ENCODE measurements around the gene CGREF1.

CGREF1 gene

DNA sequence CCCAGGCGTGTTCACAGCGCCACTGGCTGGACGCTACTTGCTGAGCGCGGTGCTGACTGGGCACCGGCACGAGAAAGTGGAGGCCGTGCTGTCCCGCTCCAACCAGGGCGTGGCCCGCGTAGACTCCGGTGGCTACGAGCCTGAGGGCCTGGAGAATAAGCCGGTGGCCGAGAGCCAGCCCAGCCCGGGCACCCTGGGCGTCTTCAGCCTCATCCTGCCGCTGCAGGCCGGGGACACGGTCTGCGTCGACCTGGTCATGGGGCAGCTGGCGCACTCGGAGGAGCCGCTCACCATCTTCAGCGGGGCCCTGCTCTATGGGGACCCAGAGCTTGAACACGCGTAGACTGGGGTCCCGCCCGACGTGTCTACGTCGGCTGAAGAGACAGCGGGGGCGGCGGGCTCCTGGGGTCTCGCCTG is 33.2 kb downstream of the CGREF1 start (continued):
- TF ChIP-seq ZNF558 (tag by site-specific recombination; IDR thresholded peaks at IDR 0.05) = no peak
- 0 out of 2 replicates have a peak, but pooled peaks have one; percentile 27 for TF ChIP-seq ZNF501 (tag by site-specific recombination; IDR thresholded peaks at IDR 0.05)
- TF ChIP-seq ZNF114 (tag by site-specific recombination; IDR thresholded peaks at IDR 0.05) = no peak
- no peak for TF ChIP-seq ZNF645 (tag by site-specific recombination; IDR thresholded peaks at IDR 0.05)
- TF ChIP-seq CTCF (tag by site-specific recombination; IDR thresholded peaks at IDR 0.05) = peak; percentile 91
- no peak for TF ChIP-seq ZNF24 (tag by site-specific recombination; IDR thresholded peaks at IDR 0.05)
- TF ChIP-seq, protein P1, sequence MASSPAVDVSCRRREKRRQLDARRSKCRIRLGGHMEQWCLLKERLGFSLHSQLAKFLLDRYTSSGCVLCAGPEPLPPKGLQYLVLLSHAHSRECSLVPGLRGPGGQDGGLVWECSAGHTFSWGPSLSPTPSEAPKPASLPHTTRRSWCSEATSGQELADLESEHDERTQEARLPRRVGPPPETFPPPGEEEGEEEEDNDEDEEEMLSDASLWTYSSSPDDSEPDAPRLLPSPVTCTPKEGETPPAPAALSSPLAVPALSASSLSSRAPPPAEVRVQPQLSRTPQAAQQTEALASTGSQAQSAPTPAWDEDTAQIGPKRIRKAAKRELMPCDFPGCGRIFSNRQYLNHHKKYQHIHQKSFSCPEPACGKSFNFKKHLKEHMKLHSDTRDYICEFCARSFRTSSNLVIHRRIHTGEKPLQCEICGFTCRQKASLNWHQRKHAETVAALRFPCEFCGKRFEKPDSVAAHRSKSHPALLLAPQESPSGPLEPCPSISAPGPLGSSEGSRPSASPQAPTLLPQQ (tag by site-specific recombination; IDR thresholded peaks at IDR 0.05) = peak; percentile 30; the same call in 1 of the 2 replicates
- 0 out of 2 replicates have a peak, but pooled peaks have one; percentile 37 for TF ChIP-seq PATZ1 (tag by site-specific recombination; IDR thresholded peaks at IDR 0.05)
- TF ChIP-seq ZBTB7A (tag by site-specific recombination; IDR thresholded peaks at IDR 0.05; ENCODE audit: low read depth) = no peak
- peak; percentile 62 for TF ChIP-seq ZBTB26 (tag by site-specific recombination; optimal IDR thresholded peaks at IDR 0.05)
- 0 out of 2 replicates have a peak, but pooled peaks have one; percentile 14 for TF ChIP-seq ZIC2 (tag by site-specific recombination; IDR thresholded peaks at IDR 0.05)
- TF ChIP-seq ZNF335 (tag by site-specific recombination; conservative IDR thresholded peaks at IDR 0.05) = peak; percentile 79
- peak; percentile 43 for TF ChIP-seq ZNF654 (tag by site-specific recombination; IDR thresholded peaks at IDR 0.05; ENCODE audit: low read depth)
- peak; percentile 17; the same call in 1 of the 2 replicates for TF ChIP-seq SP3 (tag by site-specific recombination; IDR thresholded peaks at IDR 0.05)
- TF ChIP-seq KLF1 (tag by site-specific recombination; IDR thresholded peaks at IDR 0.05) = peak; percentile 62
- TF ChIP-seq BCL11A (tag by site-specific recombination; IDR thresholded peaks at IDR 0.05; ENCODE audit: low read depth) = no peak

- ChIA-PET POLR2A (interaction anchor here (0.8 to 1.5 kb wide), 3 partner anchors 11 to 35 kb away, joined by 3 to 5 read pairs (median 4); partner anchors contain the start of gene OST4), CTCF (interaction anchor here (0.7 to 3.3 kb wide), 6 partner anchors 8 to 133 kb away, joined by 3 to 44 read pairs (median 4); no protein-coding TSS in a partner anchor)
- no peak overlapping the region for H3K4me3 ChIP-seq (ENCODE audit: low read depth, low read length)
- peaks cover 8% of the 10 kb centered on the region for H3K4me1 ChIP-seq (ENCODE audit: control insufficient read depth, insufficient read depth, low read length)
- peaks cover 0 to 7% of the 10 kb centered on the region in 2 experiments; a peak in 1 of 3 replicates for H3K36me3 ChIP-seq (ENCODE audit: control insufficient read depth in 2 of 2, insufficient read depth in 1 of 2, low read length in 2 of 2)
- no peaks in the 10 kb centered on the region for H3K9me3 ChIP-seq (ENCODE audit: control insufficient read depth, insufficient read depth, low read depth, low read length)
- peak; percentile 83; the same call in 1 of the 2 replicates for TF ChIP-seq GLIS1 (tag by site-specific recombination; IDR thresholded peaks at IDR 0.05)
- TF ChIP-seq ZNF350 (tag by site-specific recombination; IDR thresholded peaks at IDR 0.05) = no peak
- peak; percentile 53; the same call in 1 of the 2 replicates for TF ChIP-seq ZNF24 (tag by site-specific recombination; IDR thresholded peaks at IDR 0.05)
- no peak overlapping the region; the same call in 1 of the 2 replicates for H3K27ac ChIP-seq (ENCODE audit: extremely low read depth, low read depth, low read length)
Measured at GRCh38 chr2:27085062-27085672, 33.8 kb downstream of the CGREF1 start.

Data from HEK293 (cell line).